Sigmoid colon (tissue), 7 donors: ENCODE results near the gene IGSF6. TPM values are rescaled to one million over a fixed set of nuclear protein-coding genes. Genes with fewer than 3 reads are reported as not detected.

Experiments used
- DNase-seq: peaks from one replicate; pipeline ENCODE4 v3.0.0-alpha.2; 2019
- H3K27ac ChIP-seq, 4 donors: fragments of 200-600 bp; sonication (generic); one replicate each; pipeline ENCODE4 v1.5.1; 2016 to 2019; ENCODE audit warnings: mild to moderate bottlenecking in 1 of 4
- H3K27me3 ChIP-seq, 3 donors: fragments of 200-600 bp; sonication (generic); one replicate each; pipeline ENCODE4 v1.5.1; 2019; ENCODE audit warnings: mild to moderate bottlenecking in 1 of 3
- H3K36me3 ChIP-seq, 4 donors: fragments of 200-600 bp; sonication (generic); one replicate each; pipeline ENCODE4 v1.5.1; 2016 to 2019
- H3K4me1 ChIP-seq, 4 donors: fragments of 200-600 bp; sonication (generic); one replicate each; pipeline ENCODE4 v1.5.1; 2017 to 2019
- H3K4me3 ChIP-seq, 4 donors: fragments of 200-600 bp; sonication (generic); one replicate each; pipeline ENCODE4 v1.5.1; 2017 to 2019; ENCODE audit warnings: mild to moderate bottlenecking in 2 of 4, moderate library complexity in 1 of 4
- H3K9me3 ChIP-seq, 4 donors: fragments of 200-600 bp in 3 of 4; sonication (generic) in 3 of 4; one replicate each; pipeline versions ENCODE4 v1.5.1 to v1.6.1; 2013 to 2019
- CTCF ChIP-seq, 4 experiments: fragments of 450-650 bp in 3 of 4; fragments of 200-600 bp in 1 of 4; IDR thresholded peaks; one replicate each; pipeline ENCODE4 v1.5.1; 2016 to 2019; ENCODE audit warnings: antibody characterized with exemption in 4 of 4, mild to moderate bottlenecking in 3 of 4, moderate library complexity in 2 of 4
- EP300 ChIP-seq, 4 donors: sonication (generic); formaldehyde crosslinking; IDR thresholded peaks; one replicate each; pipeline ENCODE4 v1.6.1; 2017; ENCODE audit warnings: antibody characterized with exemption in 4 of 4
- POLR2A ChIP-seq, 2 donors: fragments of 450-650 bp; IDR thresholded peaks; one replicate each; pipeline ENCODE4 v1.6.1; 2016; ENCODE audit warnings: antibody characterized with exemption in 2 of 2, mild to moderate bottlenecking in 2 of 2, moderate library complexity in 2 of 2
- POLR2AphosphoS5 ChIP-seq, 4 donors: sonication (generic); formaldehyde crosslinking; IDR thresholded peaks; one replicate each; pipeline ENCODE4 v1.6.1; 2017; ENCODE audit warnings: antibody characterized with exemption in 4 of 4
- WGBS, 2 donors: extraction: QIAGEN DNeasy Blood & Tissue Kit; methylation state at CpG; one replicate each; pipeline ENCODE4 v1.1.7; 2013; 5-methylcytosine and 5-hydroxymethylcytosine counted together
- intact Hi-C: fragments of 100-400 bp; cut with DNase I; formaldehyde crosslinking; loops from one replicate; pipeline ENCODE4 v1.15.1; 2023
- polyA plus RNA-seq, 3 donors: library from polyadenylated mRNA; stranded (reverse); fragments of 200-250 nt; gene quantifications; one replicate each; pipeline ENCODE4 v1.2.3, GENCODE V29; 2013
- total RNA-seq, 4 donors: library from RNA; depleted of rRNA; stranded (reverse); fragments of >200 nt; gene quantifications; one replicate each; pipeline ENCODE4 v1.1.0, GENCODE V29; 2016
- donor health status: healthy with polysubstance abuse.
- donor health status: Bipolar disorder and iron deficiency.
- donor health status: healthy.

The IGSF6 gene
- total and polyA plus RNA-seq, 7 donors = 0.83 to 14.1 (median 3.0) TPM

DNA sequence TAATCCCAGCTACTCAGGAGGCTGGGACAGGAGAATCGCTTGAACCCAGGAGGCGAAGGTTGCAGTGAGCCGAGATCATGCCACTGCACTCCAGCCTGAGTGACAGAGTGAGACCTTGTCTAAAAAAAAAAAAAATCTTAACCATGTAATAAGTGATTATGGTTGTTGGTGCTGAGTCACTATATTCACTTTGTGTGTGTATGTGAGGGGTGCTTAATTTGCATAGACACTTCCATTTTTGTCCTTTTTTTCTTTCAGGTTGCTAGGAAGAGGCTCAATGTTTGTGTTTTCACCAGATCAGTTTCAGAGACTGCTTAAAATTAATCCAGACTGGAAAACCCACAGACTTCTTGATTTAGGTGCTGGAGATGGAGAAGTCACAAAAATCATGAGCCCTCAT, 34.8 kb downstream of the IGSF6 start:
- WGBS, 2 donors = 88 to 96% methylated on average over 3 of the region's 3 CpGs
- no peak for DNase-seq
- Histone ChIP-seq H3K4me3 (no peak overlapping the region), H3K27me3 (no peaks in the 10 kb centered on the region), H3K9me3 (no peaks in the 10 kb centered on the region), H3K4me1 (peaks cover 0 to 4% (median 2%) of the 10 kb centered on the region in 4 donors), H3K27ac (no peak overlapping the region), H3K36me3 (peaks cover 0 to 18% (median 3%) of the 10 kb centered on the region in 4 donors)
- intact Hi-C loops = no loop called here
- no peak for TF ChIP-seq CTCF (IDR thresholded peaks at IDR 0.05)
- no peak for TF ChIP-seq POLR2AphosphoS5 (IDR thresholded peaks at IDR 0.05)
- no peak for TF ChIP-seq EP300 (IDR thresholded peaks at IDR 0.05)
- no peak for TF ChIP-seq POLR2A (IDR thresholded peaks at IDR 0.05)

DNA sequence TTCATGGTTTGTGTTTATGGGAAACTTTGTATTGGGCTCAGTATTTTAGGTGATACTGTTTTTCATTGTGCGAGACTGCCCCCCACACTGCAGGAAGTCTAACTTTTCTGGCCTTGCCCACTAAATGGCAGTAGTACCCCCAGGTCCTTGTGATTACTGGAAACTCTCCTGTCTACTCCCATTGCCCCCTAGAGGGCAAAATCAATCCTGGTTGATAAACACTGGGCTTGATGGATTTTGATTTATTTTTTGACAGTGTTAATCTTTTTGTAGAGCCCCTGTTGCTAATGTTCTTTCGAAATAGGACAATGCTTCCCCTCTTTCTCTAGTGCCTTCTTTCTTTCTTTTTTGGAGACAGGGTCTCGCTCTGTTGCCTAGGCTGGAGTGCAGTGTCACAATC, 37.5 kb downstream of the IGSF6 start:
- no peak overlapping the region for H3K27ac ChIP-seq
- no peaks in the 10 kb centered on the region for H3K9me3 ChIP-seq
- H3K36me3 ChIP-seq = peaks cover 0 to 13% (median 3%) of the 10 kb centered on the region in 4 donors
- intact Hi-C loops = no loop called here
- no peak for DNase-seq
- H3K4me3 ChIP-seq = no peak overlapping the region
- peaks cover 0 to 30% (median 22%) of the 10 kb centered on the region in 4 donors for H3K4me1 ChIP-seq
- 96 to 98% methylated on average over 3 of the region's 3 CpGs for WGBS, 2 donors
- no peaks in the 10 kb centered on the region for H3K27me3 ChIP-seq
- TF ChIP-seq CTCF (IDR thresholded peaks at IDR 0.05) (no peak), POLR2A (IDR thresholded peaks at IDR 0.05) (no peak), POLR2AphosphoS5 (IDR thresholded peaks at IDR 0.05) (no peak), EP300 (IDR thresholded peaks at IDR 0.05) (no peak)

GRCh38 chr16:21613781-21614180, 38.6 kb downstream of the IGSF6 start:
- H3K27me3 ChIP-seq = no peaks in the 10 kb centered on the region
- no peaks in the 10 kb centered on the region for H3K9me3 ChIP-seq
- no peak for DNase-seq
- H3K4me1 ChIP-seq = peaks cover 0 to 42% (median 28%) of the 10 kb centered on the region in 4 donors
- WGBS, 2 donors = 88 to 89% methylated on average over 2 of the region's 2 CpGs
- TF ChIP-seq POLR2A (IDR thresholded peaks at IDR 0.05) (no peak), EP300 (IDR thresholded peaks at IDR 0.05) (no peak), POLR2AphosphoS5 (IDR thresholded peaks at IDR 0.05) (no peak), CTCF (IDR thresholded peaks at IDR 0.05) (no peak)
- H3K27ac ChIP-seq = no peak overlapping the region
- H3K4me3 ChIP-seq = no peak overlapping the region
- intact Hi-C loops = no loop called here
- peaks cover 0 to 10% (median 3%) of the 10 kb centered on the region in 4 donors for H3K36me3 ChIP-seq

DNA sequence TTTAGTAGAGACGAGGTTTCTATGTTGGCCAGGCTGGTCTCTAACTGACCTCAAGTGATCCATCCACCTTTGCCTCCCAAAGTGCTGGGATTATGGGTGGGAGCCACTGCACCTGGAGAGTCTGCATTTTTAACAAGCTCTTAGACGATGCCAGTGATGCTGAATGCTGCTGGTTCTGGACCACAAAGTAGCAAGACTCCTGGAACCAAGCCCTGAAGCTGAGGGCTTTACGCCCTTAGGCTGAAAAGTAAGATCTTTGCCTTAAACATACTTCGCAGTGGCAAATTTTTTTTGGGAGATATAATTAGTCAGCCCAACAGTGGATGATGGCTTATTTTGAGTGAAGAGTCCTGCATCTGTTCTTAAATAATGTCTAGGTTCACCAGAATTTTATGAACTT, 39.0 kb downstream of the IGSF6 start:
- H3K27me3 ChIP-seq = no peaks in the 10 kb centered on the region
- intact Hi-C loops = no loop called here
- WGBS, 2 donors = 97 to 98% methylated on average over 4 of the region's 4 CpGs
- H3K36me3 ChIP-seq = peaks cover 0 to 6% (median 1%) of the 10 kb centered on the region in 4 donors
- H3K27ac ChIP-seq = no peak overlapping the region
- H3K4me1 ChIP-seq = peaks cover 0 to 44% (median 31%) of the 10 kb centered on the region in 4 donors
- DNase-seq = no peak
- no peak overlapping the region for H3K4me3 ChIP-seq
- H3K9me3 ChIP-seq = no peaks in the 10 kb centered on the region
- no peak for TF ChIP-seq EP300 (IDR thresholded peaks at IDR 0.05)
- no peak for TF ChIP-seq CTCF (IDR thresholded peaks at IDR 0.05)
- no peak for TF ChIP-seq POLR2A (IDR thresholded peaks at IDR 0.05)
- no peak for TF ChIP-seq POLR2AphosphoS5 (IDR thresholded peaks at IDR 0.05)
